ENCODE measurements around the gene GJB4. TPM values are rescaled to one million over a fixed set of nuclear protein-coding genes. Genes with fewer than 3 reads are reported as not detected.

Gene GJB4
- total and polyA plus RNA-seq, 2 experiments from 2014 or later, result not detected

- no peak overlapping the region for H3K27ac ChIP-seq
- H3K4me1 ChIP-seq (ENCODE audit: low read depth), result no peaks in the 10 kb centered on the region
- no peaks in the 10 kb centered on the region for H3K36me3 ChIP-seq
- no peak for DNase-seq (ENCODE audit: low read depth in 1 of 2, low spot score in 1 of 2)
- peaks cover 8% of the 10 kb centered on the region for H3K27me3 ChIP-seq
- no peak overlapping the region for H3K4me3 ChIP-seq
- no peak for TF ChIP-seq CTCF (IDR thresholded peaks at IDR 0.05; ENCODE audit: low read depth, low read length)
- no peaks in the 10 kb centered on the region for H3K9me3 ChIP-seq (ENCODE audit: low read depth)
Measured at GRCh38 chr1:34746785-34747637, 12.5 kb upstream of the GJB4 start.

- no peak for DNase-seq (ENCODE audit: low read depth in 1 of 2, low spot score in 1 of 2)
- Histone ChIP-seq H3K9me3 (ENCODE audit: low read depth) (no peaks in the 10 kb centered on the region), H3K27ac (no peak overlapping the region), H3K27me3 (peaks cover 8% of the 10 kb centered on the region), H3K4me3 (no peak overlapping the region), H3K36me3 (no peaks in the 10 kb centered on the region), H3K4me1 (ENCODE audit: low read depth) (no peaks in the 10 kb centered on the region)
- TF ChIP-seq CTCF (IDR thresholded peaks at IDR 0.05; ENCODE audit: low read depth, low read length), result no peak
Measured at GRCh38 chr1:34747638-34747941, 11.9 kb upstream of the GJB4 start.

- Histone ChIP-seq H3K27ac (no peak overlapping the region), H3K36me3 (no peaks in the 10 kb centered on the region), H3K4me3 (no peak overlapping the region)
Measured at GRCh38 chr1:34749992-34750391, 9.5 kb upstream of the GJB4 start.

GRCh38 chr1:34750610-34751009, 8.9 kb upstream of the GJB4 start:
- Histone ChIP-seq H3K9me3 (ENCODE audit: low read depth) (no peaks in the 10 kb centered on the region), H3K36me3 (no peaks in the 10 kb centered on the region), H3K4me3 (no peak overlapping the region), H3K4me1 (ENCODE audit: low read depth) (no peaks in the 10 kb centered on the region), H3K27me3 (no peaks in the 10 kb centered on the region), H3K27ac (no peak overlapping the region)
- no peak for DNase-seq (ENCODE audit: low read depth in 1 of 2, low spot score in 1 of 2)
- no peak for TF ChIP-seq CTCF (IDR thresholded peaks at IDR 0.05; ENCODE audit: low read depth, low read length)

More at GRCh38 chr1:34749992-34750391, 9.5 kb upstream of the GJB4 start:
- peak in 1 of 2 donors; percentile 3 for DNase-seq (ENCODE audit: low read depth in 1 of 2, low spot score in 1 of 2)
- Histone ChIP-seq H3K27me3 (peaks cover 4% of the 10 kb centered on the region), H3K9me3 (ENCODE audit: low read depth) (no peaks in the 10 kb centered on the region), H3K4me1 (ENCODE audit: low read depth) (no peaks in the 10 kb centered on the region)
- no peak for TF ChIP-seq CTCF (IDR thresholded peaks at IDR 0.05; ENCODE audit: low read depth, low read length)

GRCh38 chr1:34753163-34753562, 6.4 kb upstream of the GJB4 start:
- H3K27me3 ChIP-seq, result no peaks in the 10 kb centered on the region
- no peaks in the 10 kb centered on the region for H3K36me3 ChIP-seq
- no peaks in the 10 kb centered on the region for H3K4me1 ChIP-seq (ENCODE audit: low read depth)
- no peaks in the 10 kb centered on the region for H3K9me3 ChIP-seq (ENCODE audit: low read depth)
- H3K4me3 ChIP-seq, result no peak overlapping the region
- DNase-seq (ENCODE audit: low read depth in 1 of 2, low spot score in 1 of 2), result no peak
- TF ChIP-seq CTCF (IDR thresholded peaks at IDR 0.05; ENCODE audit: low read depth, low read length), result no peak
- H3K27ac ChIP-seq, result no peak overlapping the region
